Vagina (tissue), 2 donors: ENCODE data around the gene PNPLA3.

Source experiments
- CTCF ChIP-seq, 3 experiments: fragments of 450-650 bp in 2 of 3; fragments of 200-600 bp in 1 of 3; sonication (generic) in 1 of 3; IDR thresholded peaks; one replicate each; pipeline ENCODE4 v1.5.1; 2017 to 2019; ENCODE audit warnings: antibody characterized with exemption in 3 of 3, mild to moderate bottlenecking in 2 of 3, moderate library complexity in 2 of 3
- POLR2A ChIP-seq, 2 donors: fragments of 450-650 bp; IDR thresholded peaks; one replicate each; pipeline ENCODE4 v1.6.1; 2017; ENCODE audit warnings: antibody characterized with exemption in 2 of 2, mild to moderate bottlenecking in 2 of 2, moderate library complexity in 2 of 2

GRCh38 chr22:43878079-43878795 lies 45.4 kb upstream of the PNPLA3 start:
- TF ChIP-seq CTCF (IDR thresholded peaks at IDR 0.05): no peak
- TF ChIP-seq POLR2A (IDR thresholded peaks at IDR 0.05): no peak
